ENCODE measurements around the gene GPR176. TPM values are rescaled to one million over a fixed set of nuclear protein-coding genes. Genes with fewer than 3 reads are reported as not detected.

GPR176 gene
- total RNA-seq, 4 donors from 2014 or later = 4.3 to 15.0 (median 7.9) TPM

DNA sequence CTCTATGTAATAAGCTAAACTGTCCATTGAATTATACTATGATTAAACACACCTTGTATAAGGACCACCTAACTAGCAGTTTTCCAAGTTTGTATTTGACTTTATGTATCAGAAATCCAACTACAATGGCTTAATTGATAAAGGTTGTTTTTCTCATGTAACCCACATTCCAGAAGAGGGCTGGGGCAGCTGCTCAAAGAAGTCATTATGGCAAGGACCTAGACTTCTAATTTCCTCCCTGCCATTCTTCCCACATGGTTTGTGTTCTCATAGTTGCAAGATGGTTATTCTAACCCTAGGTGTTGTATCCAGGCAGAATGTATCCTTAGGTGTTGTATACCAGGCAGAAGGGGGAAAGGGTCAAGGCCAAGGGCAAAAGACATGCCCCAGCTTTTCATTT, 35.7 kb downstream of the GPR176 start:
- H3K27ac ChIP-seq = no peak overlapping the region
- H3K9me3 ChIP-seq = no peaks in the 10 kb centered on the region
- intact Hi-C loops (cut with DNase I) = no loop called here
- TF ChIP-seq, protein P1, sequence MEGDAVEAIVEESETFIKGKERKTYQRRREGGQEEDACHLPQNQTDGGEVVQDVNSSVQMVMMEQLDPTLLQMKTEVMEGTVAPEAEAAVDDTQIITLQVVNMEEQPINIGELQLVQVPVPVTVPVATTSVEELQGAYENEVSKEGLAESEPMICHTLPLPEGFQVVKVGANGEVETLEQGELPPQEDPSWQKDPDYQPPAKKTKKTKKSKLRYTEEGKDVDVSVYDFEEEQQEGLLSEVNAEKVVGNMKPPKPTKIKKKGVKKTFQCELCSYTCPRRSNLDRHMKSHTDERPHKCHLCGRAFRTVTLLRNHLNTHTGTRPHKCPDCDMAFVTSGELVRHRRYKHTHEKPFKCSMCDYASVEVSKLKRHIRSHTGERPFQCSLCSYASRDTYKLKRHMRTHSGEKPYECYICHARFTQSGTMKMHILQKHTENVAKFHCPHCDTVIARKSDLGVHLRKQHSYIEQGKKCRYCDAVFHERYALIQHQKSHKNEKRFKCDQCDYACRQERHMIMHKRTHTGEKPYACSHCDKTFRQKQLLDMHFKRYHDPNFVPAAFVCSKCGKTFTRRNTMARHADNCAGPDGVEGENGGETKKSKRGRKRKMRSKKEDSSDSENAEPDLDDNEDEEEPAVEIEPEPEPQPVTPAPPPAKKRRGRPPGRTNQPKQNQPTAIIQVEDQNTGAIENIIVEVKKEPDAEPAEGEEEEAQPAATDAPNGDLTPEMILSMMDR (IDR thresholded peaks at IDR 0.05) = no peak
- no peak for TF ChIP-seq POLR2A (IDR thresholded peaks at IDR 0.05)
- H3K4me3 ChIP-seq (replicated peaks in 1 of 3) = no peak overlapping the region
- H3K36me3 ChIP-seq = no peaks in the 10 kb centered on the region
- H3K27me3 ChIP-seq = no peaks in the 10 kb centered on the region
- no peak for DNase-seq
- H3K4me1 ChIP-seq = no peaks in the 10 kb centered on the region

DNA sequence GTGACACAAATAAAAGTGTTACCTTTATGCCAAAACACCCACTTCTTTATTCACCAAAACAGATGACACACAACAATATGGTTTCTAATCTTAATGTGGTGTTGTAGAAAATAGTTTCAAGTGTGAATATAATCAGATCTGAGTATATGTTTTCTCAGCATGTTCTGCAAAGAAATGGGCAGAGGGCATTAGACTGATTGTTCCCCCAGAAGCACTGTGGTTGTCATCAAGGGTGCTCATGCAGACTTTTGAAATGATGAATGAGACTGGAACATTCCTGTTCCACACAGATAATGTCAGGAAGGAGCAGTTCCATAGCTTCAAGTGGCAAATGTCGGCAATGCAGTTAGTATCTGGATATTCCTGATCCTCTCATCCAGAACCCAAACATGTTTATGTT, 37.5 kb downstream of the GPR176 start:
- DNase-seq = no peak
- Histone ChIP-seq H3K27me3 (no peaks in the 10 kb centered on the region), H3K36me3 (no peaks in the 10 kb centered on the region), H3K9me3 (no peaks in the 10 kb centered on the region), H3K4me1 (no peaks in the 10 kb centered on the region), H3K4me3 (replicated peaks in 1 of 3) (no peak overlapping the region), H3K27ac (no peak overlapping the region)
- WGBS, 2 donors = 68 to 79% methylated on average over 1 of the region's 1 CpG
- intact Hi-C loops (cut with DNase I) = no loop called here
- TF ChIP-seq, protein P1 (IDR thresholded peaks at IDR 0.05) = no peak
- no peak for TF ChIP-seq POLR2A (IDR thresholded peaks at IDR 0.05)

DNA sequence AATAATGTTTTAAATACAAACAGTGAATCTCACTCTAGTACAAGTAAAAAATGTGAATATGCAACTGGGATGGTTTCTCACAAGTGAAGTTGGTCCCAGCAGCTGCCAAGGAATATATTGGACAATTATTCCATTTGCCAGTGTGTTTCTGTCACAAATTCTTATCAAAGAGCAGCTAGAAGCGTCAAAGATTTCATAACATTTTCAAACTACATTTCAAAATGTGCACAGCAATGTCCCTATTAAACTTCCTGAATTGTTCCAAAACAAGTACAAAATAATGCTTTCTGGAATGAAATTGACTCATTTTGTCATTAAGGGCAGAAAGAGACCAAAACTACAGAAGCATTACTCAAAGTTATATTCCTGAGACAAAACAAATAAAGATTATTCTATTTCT, 38.3 kb downstream of the GPR176 start:
- H3K36me3 ChIP-seq = no peaks in the 10 kb centered on the region
- no peaks in the 10 kb centered on the region for H3K4me1 ChIP-seq
- DNase-seq = no peak
- H3K27ac ChIP-seq = no peak overlapping the region
- no peak overlapping the region for H3K4me3 ChIP-seq (replicated peaks in 1 of 3)
- intact Hi-C loops (cut with DNase I) = no loop called here
- no peaks in the 10 kb centered on the region for H3K27me3 ChIP-seq
- H3K9me3 ChIP-seq = no peaks in the 10 kb centered on the region
- WGBS, 2 donors = 80 to 90% methylated on average over 1 of the region's 1 CpG
- TF ChIP-seq, protein P1 (IDR thresholded peaks at IDR 0.05) = no peak

DNA sequence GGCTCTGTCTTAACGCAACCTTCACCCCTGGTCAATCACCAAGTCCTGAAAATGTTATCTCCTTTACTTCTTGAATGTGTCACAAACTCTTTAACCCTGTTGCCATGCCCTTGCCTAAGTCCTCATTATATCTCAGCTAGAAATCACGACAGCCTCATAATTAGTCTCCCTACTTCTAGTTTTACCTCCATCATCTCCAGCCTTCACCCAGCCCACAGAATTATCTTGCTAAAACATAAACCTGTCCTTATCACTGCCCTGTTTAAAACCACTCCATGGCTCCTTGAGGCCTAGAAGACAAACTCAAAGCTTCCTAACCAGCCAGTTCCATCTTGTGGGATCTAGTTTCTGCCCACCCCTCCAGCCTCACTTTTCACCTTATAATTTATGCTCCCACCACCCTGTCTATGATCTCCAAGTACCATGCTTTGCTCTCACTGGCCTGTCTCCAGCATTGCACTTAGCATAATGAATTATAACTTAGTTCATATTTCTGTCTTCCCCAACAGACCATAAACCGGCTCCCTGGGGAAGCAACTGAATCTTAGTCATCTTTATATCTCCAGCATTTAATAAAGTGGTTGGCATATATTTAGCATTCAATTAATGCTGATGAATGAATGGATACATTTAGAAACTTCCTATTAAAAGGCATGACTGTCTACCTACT, 39.2 kb downstream of the GPR176 start:
- no peak for DNase-seq
- Histone ChIP-seq H3K4me1 (no peaks in the 10 kb centered on the region), H3K27ac (no peak overlapping the region), H3K4me3 (replicated peaks in 1 of 3) (no peak overlapping the region), H3K36me3 (no peaks in the 10 kb centered on the region), H3K9me3 (no peaks in the 10 kb centered on the region), H3K27me3 (no peaks in the 10 kb centered on the region)
- WGBS, 2 donors = 96% methylated on average over 3 of the region's 3 CpGs
- TF ChIP-seq, protein P1 (IDR thresholded peaks at IDR 0.05) = no peak
- TF ChIP-seq POLR2A (IDR thresholded peaks at IDR 0.05) = no peak
- intact Hi-C loops (cut with DNase I) = no loop called here

DNA sequence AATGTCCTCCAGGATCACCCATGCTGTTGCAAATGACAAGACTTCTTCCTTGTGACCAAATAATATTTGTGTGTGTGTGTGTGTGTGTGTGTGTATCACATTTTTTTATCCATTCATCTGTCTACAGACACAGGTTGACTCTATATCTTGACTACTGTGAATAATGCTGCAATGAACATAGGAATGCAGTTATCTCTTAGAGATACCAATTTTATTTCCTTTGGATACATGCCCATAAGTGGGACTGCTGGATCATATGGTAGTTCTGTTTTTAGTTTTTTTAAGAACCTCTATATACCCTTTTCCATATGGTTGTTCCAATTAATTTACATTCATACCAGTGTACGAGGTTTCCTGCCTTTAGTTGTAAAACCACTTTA, 41.7 kb downstream of the GPR176 start:
- Histone ChIP-seq H3K27me3 (no peaks in the 10 kb centered on the region), H3K4me3 (replicated peaks in 1 of 3) (no peak overlapping the region), H3K9me3 (no peaks in the 10 kb centered on the region), H3K27ac (no peak overlapping the region), H3K36me3 (no peaks in the 10 kb centered on the region), H3K4me1 (no peaks in the 10 kb centered on the region)
- TF ChIP-seq, protein P1 (IDR thresholded peaks at IDR 0.05) = no peak
- no peak for TF ChIP-seq POLR2A (IDR thresholded peaks at IDR 0.05)
- WGBS, 2 donors = 96 to 98% methylated on average over 1 of the region's 1 CpG
- no peak for DNase-seq
- intact Hi-C loops (cut with DNase I) = loop anchor here (10.0 kb wide), 1 partner anchor 84 kb away; no protein-coding TSS in a partner anchor

All from thyroid gland (tissue), 4 donors.